ENCODE data around the gene IQCK. TPM values are rescaled to one million over a fixed set of nuclear protein-coding genes. Genes with fewer than 3 reads are reported as not detected.

The IQCK gene
- total and polyA plus RNA-seq, 12 donors: 8.2 to 35.2 (median 14.9) TPM

DNA sequence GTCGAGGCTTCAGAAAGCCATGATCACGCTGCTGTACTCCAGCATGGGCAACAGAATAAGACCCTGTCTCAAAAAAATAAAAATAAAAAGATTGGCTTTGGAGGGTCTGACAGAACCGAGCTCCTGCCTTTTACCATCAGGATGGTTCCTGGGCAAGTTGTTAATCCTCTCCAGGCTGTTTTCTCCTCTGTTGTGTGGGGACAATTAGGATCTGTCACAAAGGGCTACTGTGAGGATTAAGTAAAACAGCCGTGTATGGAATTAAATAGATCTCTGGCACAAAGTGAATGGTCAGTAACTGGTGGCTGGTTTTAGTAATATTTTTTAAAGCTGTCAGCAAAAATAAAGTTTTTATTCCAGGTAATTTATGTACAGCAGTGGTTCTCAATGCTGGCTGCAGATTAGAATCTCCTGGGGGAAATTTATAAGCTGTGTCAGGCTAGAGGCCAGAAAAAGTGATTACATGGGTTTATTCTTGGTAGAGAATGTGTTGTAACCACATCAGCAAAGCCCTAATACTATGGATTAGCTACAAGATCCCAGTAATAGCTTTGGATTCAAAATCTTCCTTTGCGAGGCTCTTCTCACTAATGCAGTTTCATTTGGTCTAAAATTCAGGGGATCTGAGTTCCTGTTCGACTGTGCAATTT is 119.4 kb downstream of the IQCK start:
- no peak for TF ChIP-seq POLR2A (IDR thresholded peaks at IDR 0.05)
- TF ChIP-seq, protein P1, sequence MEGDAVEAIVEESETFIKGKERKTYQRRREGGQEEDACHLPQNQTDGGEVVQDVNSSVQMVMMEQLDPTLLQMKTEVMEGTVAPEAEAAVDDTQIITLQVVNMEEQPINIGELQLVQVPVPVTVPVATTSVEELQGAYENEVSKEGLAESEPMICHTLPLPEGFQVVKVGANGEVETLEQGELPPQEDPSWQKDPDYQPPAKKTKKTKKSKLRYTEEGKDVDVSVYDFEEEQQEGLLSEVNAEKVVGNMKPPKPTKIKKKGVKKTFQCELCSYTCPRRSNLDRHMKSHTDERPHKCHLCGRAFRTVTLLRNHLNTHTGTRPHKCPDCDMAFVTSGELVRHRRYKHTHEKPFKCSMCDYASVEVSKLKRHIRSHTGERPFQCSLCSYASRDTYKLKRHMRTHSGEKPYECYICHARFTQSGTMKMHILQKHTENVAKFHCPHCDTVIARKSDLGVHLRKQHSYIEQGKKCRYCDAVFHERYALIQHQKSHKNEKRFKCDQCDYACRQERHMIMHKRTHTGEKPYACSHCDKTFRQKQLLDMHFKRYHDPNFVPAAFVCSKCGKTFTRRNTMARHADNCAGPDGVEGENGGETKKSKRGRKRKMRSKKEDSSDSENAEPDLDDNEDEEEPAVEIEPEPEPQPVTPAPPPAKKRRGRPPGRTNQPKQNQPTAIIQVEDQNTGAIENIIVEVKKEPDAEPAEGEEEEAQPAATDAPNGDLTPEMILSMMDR (IDR thresholded peaks at IDR 0.05): no peak
- Histone ChIP-seq H3K4me3 (no peak overlapping the region), H3K4me1 (replicated peaks in 1 of 2) (peaks cover 0 to 4% of the 10 kb centered on the region in 2 donors), H3K27ac (no peak overlapping the region), H3K27me3 (no peaks in the 10 kb centered on the region), H3K36me3 (replicated peaks in 1 of 2) (no peaks in the 10 kb centered on the region), H3K9me3 (replicated peaks in 1 of 3) (no peaks in the 10 kb centered on the region)
- 87 to 91% (median 91%) methylated on average over 6 of the region's 6 CpGs for WGBS, 4 donors
- intact Hi-C loops (cut with DNase I): no loop called here
- DNase-seq: no peak

- peaks cover 0 to 4% of the 10 kb centered on the region in 2 donors for H3K4me1 ChIP-seq (replicated peaks in 1 of 2)
- H3K9me3 ChIP-seq (replicated peaks in 1 of 3): no peaks in the 10 kb centered on the region
- H3K4me3 ChIP-seq: no peak overlapping the region
- no peak for DNase-seq
- TF ChIP-seq POLR2A (IDR thresholded peaks at IDR 0.05): no peak
- TF ChIP-seq, protein P1 (IDR thresholded peaks at IDR 0.05): no peak
- no peak overlapping the region for H3K27ac ChIP-seq
- no peaks in the 10 kb centered on the region for H3K36me3 ChIP-seq (replicated peaks in 1 of 2)
- intact Hi-C loops (cut with DNase I): no loop called here
- 91 to 92% (median 92%) methylated on average over 13 of the region's 13 CpGs for WGBS, 4 donors
- no peaks in the 10 kb centered on the region for H3K27me3 ChIP-seq
Observed at GRCh38 chr16:19837984-19838707, 120.1 kb downstream of the IQCK start.

GRCh38 chr16:19840524-19841110 is 122.5 kb downstream of the IQCK start:
- Histone ChIP-seq H3K36me3 (replicated peaks in 1 of 2) (no peaks in the 10 kb centered on the region), H3K4me3 (no peak overlapping the region), H3K9me3 (replicated peaks in 1 of 3) (no peaks in the 10 kb centered on the region), H3K27me3 (no peaks in the 10 kb centered on the region), H3K4me1 (replicated peaks in 1 of 2) (peaks cover 4% of the 10 kb centered on the region in 2 donors), H3K27ac (no peak overlapping the region)
- peak in 2 of 7 donors; percentile 25 to 31 for DNase-seq
- intact Hi-C loops (cut with DNase I): no loop called here
- WGBS, 4 donors: 39 to 63% (median 46%) methylated on average over 3 of the region's 3 CpGs
- TF ChIP-seq, protein P1 (IDR thresholded peaks at IDR 0.05): no peak
- no peak for TF ChIP-seq POLR2A (IDR thresholded peaks at IDR 0.05)

DNA sequence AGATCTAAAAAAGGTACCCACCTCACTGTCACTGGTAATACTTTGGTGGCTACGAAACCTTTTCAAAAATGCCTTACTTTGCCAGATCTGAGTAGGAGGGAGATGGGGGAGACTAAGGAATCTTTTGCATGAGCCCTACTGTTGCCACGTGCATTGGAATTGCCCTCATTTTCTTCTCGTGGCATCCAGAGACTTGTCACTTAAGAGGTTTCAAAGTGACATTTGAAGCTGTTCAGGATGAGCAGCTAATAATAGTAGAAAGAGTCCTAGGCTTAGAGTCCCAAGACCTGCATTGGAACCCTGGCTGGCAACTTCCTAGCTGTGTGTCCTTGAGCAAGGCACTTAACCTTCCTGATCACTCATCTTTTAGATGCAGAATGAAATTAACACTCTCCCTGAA is 123.1 kb downstream of the IQCK start:
- WGBS, 4 donors: 64 to 79% (median 71%) methylated on average over 3 of the region's 3 CpGs
- Histone ChIP-seq H3K27ac (no peak overlapping the region), H3K4me3 (no peak overlapping the region), H3K36me3 (replicated peaks in 1 of 2) (no peaks in the 10 kb centered on the region), H3K4me1 (replicated peaks in 1 of 2) (peaks cover 4% of the 10 kb centered on the region in 2 donors), H3K27me3 (no peaks in the 10 kb centered on the region), H3K9me3 (replicated peaks in 1 of 3) (no peaks in the 10 kb centered on the region)
- TF ChIP-seq, protein P1 (IDR thresholded peaks at IDR 0.05): no peak
- TF ChIP-seq POLR2A (IDR thresholded peaks at IDR 0.05): no peak
- intact Hi-C loops (cut with DNase I): no loop called here
- DNase-seq: no peak
